ENCODE data around the gene EEF1G. TPM values are rescaled to one million over a fixed set of nuclear protein-coding genes. Genes with fewer than 3 reads are reported as not detected.

The EEF1G gene
- total RNA-seq, 2 experiments from 2014 or later, result 1,986 to 2,351 TPM

- Mint-ChIP-seq H3K4me3 (peak within 1 kb of the TSS; percentile 91), H3K9me3 (ENCODE audit: low read depth) (no peaks in the 10 kb centered on the region), H3K4me1 (peaks cover 37% of the 10 kb centered on the region), H3K27me3 (no peaks in the 10 kb centered on the region), H3K27ac (peak within 1 kb of the TSS; percentile 90), H3K36me3 (ENCODE audit: low read depth) (peaks cover 42% of the 10 kb centered on the region)
- peak; percentile 78 for ATAC-seq
- DNase-seq, result peak; percentile 91
- ChIA-PET CTCF (interaction anchor here (0.7 to 2.9 kb wide), 14 partner anchors 9 to 52 kb away, joined by 3 to 19 read pairs (median 4); partner anchors contain the start of genes B3GAT3, C11orf98, EEF1G and MTA2), POLR2A (interaction anchor here (0.5 to 2.9 kb wide), 7 partner anchors 9 to 229 kb away, joined by 3 to 21 read pairs (median 6); partner anchors contain the start of genes B3GAT3, C11orf98, CSKMT and MTA2)
- intact Hi-C loops (cut with DNase I, micrococcal nuclease), result loop anchor here (1.0 to 5.0 kb wide), 13 partner anchors 10 to 245 kb away; partner anchors contain the start of genes C11orf98 (in 2 of the 2), CSKMT (in 2 of the 2), GANAB (in 2 of the 2) and BSCL2 (in 1 of the 2)
Measured at GRCh38 chr11:62612366-62613290, 38.9 kb upstream of the EEF1G start, which contains the start of the genes EML3 and ROM1. EML3 (minus strand) TSS chr11:62612775; CDS start chr11:62612457, 318 bp downstream. ROM1 (plus strand) TSS chr11:62613257; CDS start chr11:62613282, 25 bp downstream.

- Mint-ChIP-seq H3K27ac (peak overlapping the region; percentile 90), H3K4me1 (peaks cover 38% of the 10 kb centered on the region), H3K4me3 (peak overlapping the region; percentile 91), H3K9me3 (ENCODE audit: low read depth) (no peaks in the 10 kb centered on the region), H3K36me3 (ENCODE audit: low read depth) (peaks cover 44% of the 10 kb centered on the region), H3K27me3 (no peaks in the 10 kb centered on the region)
- peak; percentile 25 for ATAC-seq
- POLR2A ChIA-PET, result interaction anchor here (0.6 to 2.9 kb wide), 8 partner anchors 10 to 267 kb away, joined by 3 to 21 read pairs (median 5); partner anchors contain the start of genes B3GAT3, C11orf98, CSKMT and MTA2
- intact Hi-C loops (cut with DNase I, micrococcal nuclease), result loop anchor here (1.0 to 5.0 kb wide), 13 partner anchors 10 to 245 kb away; partner anchors contain the start of genes C11orf98 (in 2 of the 2), CSKMT (in 2 of the 2), GANAB (in 2 of the 2) and BSCL2 (in 1 of the 2)
- CTCF ChIA-PET, result interaction anchor here (0.7 to 2.9 kb wide), 17 partner anchors 10 to 106 kb away, joined by 3 to 19 read pairs (median 4); partner anchors contain the start of genes B3GAT3, C11orf98, EEF1G and MTA2
- peak; percentile 72 for DNase-seq
Measured at GRCh38 chr11:62611705-62612365, 38.1 kb upstream of the EEF1G start.

DNA sequence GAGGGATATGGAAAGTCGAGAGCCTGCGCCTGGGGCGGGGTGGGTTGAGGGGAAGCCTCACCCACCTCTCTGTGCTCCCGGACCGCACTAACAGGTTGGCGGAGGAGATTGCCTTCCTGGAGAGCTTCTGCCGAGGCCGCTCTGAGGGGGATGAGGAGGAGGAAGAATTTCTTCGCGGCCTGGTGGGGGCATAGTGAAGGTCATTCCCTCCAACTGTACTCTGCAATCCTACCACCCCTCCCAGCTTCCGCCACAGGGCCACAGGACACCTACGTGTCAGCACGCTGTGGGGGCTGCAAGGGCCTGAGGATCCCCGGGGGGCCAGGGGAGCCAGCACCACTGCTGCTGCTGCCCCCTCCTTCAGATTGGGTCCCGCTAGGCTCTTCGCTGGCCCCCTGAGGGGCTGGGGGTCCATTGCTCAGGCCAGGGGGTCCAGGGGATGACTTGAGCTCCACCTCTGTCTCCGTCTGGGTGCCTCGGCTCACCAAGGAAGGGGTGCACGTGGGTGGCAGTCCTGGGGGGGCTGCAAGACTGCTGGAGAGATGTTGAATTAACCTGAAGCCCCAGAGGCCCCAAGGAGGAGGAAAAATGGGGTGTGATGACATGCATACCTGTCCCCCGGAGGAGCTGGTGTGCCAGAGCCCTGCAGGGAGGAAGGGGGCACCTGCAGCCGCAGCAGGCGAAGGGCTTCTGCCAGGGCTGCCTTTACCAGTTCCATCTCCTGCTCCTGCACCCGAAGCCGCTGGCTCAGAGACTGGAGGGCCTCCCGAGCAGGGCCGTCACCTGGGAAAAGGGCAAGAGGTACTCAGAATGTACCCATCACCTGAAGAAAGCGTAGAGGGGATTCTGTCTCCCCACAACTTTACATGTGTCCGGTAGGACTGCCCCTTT, 37.4 kb upstream of the EEF1G start:
- ATAC-seq (no peak), DNase-seq (peak; percentile 16)
- intact Hi-C loops (cut with DNase I, micrococcal nuclease), result loop anchor here (5.0 kb wide), 2 partner anchors 54 to 246 kb away; no protein-coding TSS in a partner anchor
- CTCF ChIA-PET, result interaction anchor here (0.7 to 2.9 kb wide), 16 partner anchors 10 to 105 kb away, joined by 3 to 19 read pairs (median 4); partner anchors contain the start of genes B3GAT3, C11orf98, EEF1G and MTA2
- Mint-ChIP-seq H3K4me1 (peaks cover 40% of the 10 kb centered on the region), H3K27ac (peak overlapping the region; percentile 90), H3K4me3 (peak overlapping the region; percentile 91), H3K9me3 (ENCODE audit: low read depth) (no peaks in the 10 kb centered on the region), H3K27me3 (no peaks in the 10 kb centered on the region), H3K36me3 (ENCODE audit: low read depth) (peaks cover 43% of the 10 kb centered on the region)
- POLR2A ChIA-PET, result interaction anchor here (0.6 to 2.9 kb wide), 8 partner anchors 9 to 267 kb away, joined by 3 to 21 read pairs (median 5); partner anchors contain the start of genes B3GAT3, C11orf98, CSKMT and MTA2

DNA sequence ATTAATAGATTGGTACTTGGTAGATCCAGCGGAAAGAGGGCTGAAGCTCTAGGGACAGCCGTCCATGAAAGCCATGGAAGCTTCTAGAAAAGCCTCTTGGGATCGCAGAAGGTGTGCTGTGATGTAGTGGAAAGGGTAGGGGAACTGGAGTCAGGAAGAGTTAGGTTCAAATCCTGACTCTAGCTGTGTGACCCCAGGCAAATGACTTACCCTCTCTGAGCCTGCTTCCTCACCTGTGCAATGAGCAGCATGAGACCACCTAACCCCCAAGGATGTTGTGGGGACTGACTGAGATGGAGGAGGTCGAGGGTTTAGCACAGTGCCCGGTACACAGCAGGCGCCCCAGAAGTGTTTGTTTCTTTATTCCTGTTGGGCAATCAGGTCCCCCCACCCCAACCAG, 36.7 kb upstream of the EEF1G start:
- peaks cover 40% of the 10 kb centered on the region for H3K4me1 Mint-ChIP-seq
- peak overlapping the region; percentile 91 for H3K4me3 Mint-ChIP-seq
- H3K27me3 Mint-ChIP-seq, result no peaks in the 10 kb centered on the region

GRCh38 chr11:62608776-62609175, 35.1 kb upstream of the EEF1G start:
- Mint-ChIP-seq H3K36me3 (ENCODE audit: low read depth) (peaks cover 51% of the 10 kb centered on the region), H3K4me3 (no peak overlapping the region), H3K27ac (no peak overlapping the region), H3K4me1 (peaks cover 30% of the 10 kb centered on the region), H3K9me3 (ENCODE audit: low read depth) (no peaks in the 10 kb centered on the region), H3K27me3 (no peaks in the 10 kb centered on the region)
- no peak for DNase-seq
- CTCF ChIA-PET, result interaction anchor here (0.6 to 1.8 kb wide), 4 partner anchors 17 to 110 kb away, joined by 3 to 9 read pairs (median 4); partner anchors contain the start of gene TUT1
- POLR2A ChIA-PET, result no interaction called here
- ATAC-seq, result no peak
- intact Hi-C loops (cut with DNase I, micrococcal nuclease), result loop anchor here in 1 of 2 experiments (10.0 kb wide), 1 partner anchor 1636 kb away; the partner anchor contains the start of genes FKBP2 and PPP1R14B

More for the DNA sequence above, 36.7 kb upstream of the EEF1G start:
- ChIA-PET POLR2A (interaction anchor here (0.9 to 2.9 kb wide), 2 partner anchors 9 to 19 kb away, joined by 5 to 11 read pairs; partner anchors contain the start of genes MTA2 and TUT1), CTCF (interaction anchor here (0.6 to 2.9 kb wide), 4 partner anchors 17 to 67 kb away, joined by 3 to 19 read pairs (median 6); partner anchors contain the start of gene TUT1)
- Mint-ChIP-seq H3K36me3 (ENCODE audit: low read depth) (peaks cover 42% of the 10 kb centered on the region), H3K27ac (peak overlapping the region; percentile 81), H3K9me3 (ENCODE audit: low read depth) (no peaks in the 10 kb centered on the region)
- intact Hi-C loops (cut with DNase I, micrococcal nuclease), result loop anchor here (5.0 kb wide), 2 partner anchors 53 to 247 kb away; no protein-coding TSS in a partner anchor
- DNase-seq, result no peak
- no peak for ATAC-seq

GRCh38 chr11:62607714-62608113, 34.0 kb upstream of the EEF1G start:
- Mint-ChIP-seq H3K4me1 (peaks cover 34% of the 10 kb centered on the region), H3K9me3 (ENCODE audit: low read depth) (no peaks in the 10 kb centered on the region), H3K27ac (no peak overlapping the region), H3K27me3 (no peaks in the 10 kb centered on the region), H3K36me3 (ENCODE audit: low read depth) (peaks cover 62% of the 10 kb centered on the region), H3K4me3 (no peak overlapping the region)
- CTCF ChIA-PET, result interaction anchor here (1.1 to 1.8 kb wide), 3 partner anchors 10 to 52 kb away, joined by 4 to 9 read pairs (median 6); partner anchors contain the start of gene TUT1
- ATAC-seq (no peak), DNase-seq (peak; percentile 22)
- intact Hi-C loops (cut with DNase I, micrococcal nuclease), result loop anchor here in 1 of 2 experiments (10.0 kb wide), 1 partner anchor 1637 kb away; the partner anchor contains the start of genes FKBP2 and PPP1R14B
- POLR2A ChIA-PET, result interaction anchor here (0.6 to 0.7 kb wide), 3 partner anchors 8 to 233 kb away, joined by 3 to 6 read pairs (median 4); no protein-coding TSS in a partner anchor

- POLR2A ChIA-PET, result interaction anchor here (1.2 kb wide), 1 partner anchor 14 kb away, joined by 4 read pairs; the partner anchor contains the start of gene TUT1
- no peaks in the 10 kb centered on the region for H3K27me3 Mint-ChIP-seq
- no peak overlapping the region for H3K27ac Mint-ChIP-seq
- DNase-seq (no peak), ATAC-seq (no peak)
- H3K4me3 Mint-ChIP-seq, result no peak overlapping the region
- H3K9me3 Mint-ChIP-seq (ENCODE audit: low read depth), result no peaks in the 10 kb centered on the region
- CTCF ChIA-PET, result no interaction called here
- peaks cover 38% of the 10 kb centered on the region for H3K4me1 Mint-ChIP-seq
- peaks cover 67% of the 10 kb centered on the region for H3K36me3 Mint-ChIP-seq (ENCODE audit: low read depth)
- intact Hi-C loops (cut with DNase I, micrococcal nuclease), result loop anchor here in 1 of 2 experiments (10.0 kb wide), 1 partner anchor 1639 kb away; the partner anchor contains the start of genes FKBP2 and PPP1R14B
Measured at GRCh38 chr11:62605902-62606301, 32.2 kb upstream of the EEF1G start.

GRCh38 chr11:62605467-62605866, 31.8 kb upstream of the EEF1G start:
- Mint-ChIP-seq H3K4me3 (no peak overlapping the region), H3K4me1 (peaks cover 35% of the 10 kb centered on the region), H3K36me3 (ENCODE audit: low read depth) (peaks cover 67% of the 10 kb centered on the region), H3K27ac (no peak overlapping the region), H3K9me3 (ENCODE audit: low read depth) (no peaks in the 10 kb centered on the region), H3K27me3 (no peaks in the 10 kb centered on the region)
- ChIA-PET POLR2A (interaction anchor here (1.2 kb wide), 1 partner anchor 14 kb away, joined by 4 read pairs; the partner anchor contains the start of gene TUT1), CTCF (no interaction called here)
- ATAC-seq (no peak), DNase-seq (no peak)
- intact Hi-C loops (cut with DNase I, micrococcal nuclease), result loop anchor here in 1 of 2 experiments (10.0 kb wide), 1 partner anchor 1639 kb away; the partner anchor contains the start of genes FKBP2 and PPP1R14B

GRCh38 chr11:62604460-62605120, 30.9 kb upstream of the EEF1G start:
- intact Hi-C loops (cut with DNase I, micrococcal nuclease), result loop anchor here in 1 of 2 experiments (10.0 kb wide), 1 partner anchor 1640 kb away; the partner anchor contains the start of genes FKBP2 and PPP1R14B
- peaks cover 70% of the 10 kb centered on the region for H3K36me3 Mint-ChIP-seq (ENCODE audit: low read depth)
- no peak overlapping the region for H3K27ac Mint-ChIP-seq
- ATAC-seq (no peak), DNase-seq (no peak)
- ChIA-PET CTCF (interaction anchor here (0.8 to 0.9 kb wide), 2 partner anchors 12 to 30 kb away, joined by 3 to 4 read pairs; no protein-coding TSS in a partner anchor), POLR2A (interaction anchor here (1.4 kb wide), 1 partner anchor 13 kb away, joined by 4 read pairs; the partner anchor contains the start of gene TUT1)
- no peaks in the 10 kb centered on the region for H3K9me3 Mint-ChIP-seq (ENCODE audit: low read depth)
- H3K27me3 Mint-ChIP-seq, result no peaks in the 10 kb centered on the region
- no peak overlapping the region for H3K4me3 Mint-ChIP-seq
- peaks cover 36% of the 10 kb centered on the region for H3K4me1 Mint-ChIP-seq

Measured in activated CD4-positive, alpha-beta T cell treated with anti-CD3 and anti-CD28 coated beads for 36 hours (primary cell).